GM12878 (cell line): ENCODE results near the gene TSSK3. TPM values are rescaled to one million over a fixed set of nuclear protein-coding genes. Genes with fewer than 3 reads are reported as not detected.
"Not testable (repeated sequence)": the region's sequence is repeated elsewhere in the genome, so short reads cannot be mapped to it uniquely, and the experiment has no call there.

ENCODE experiments used
- ATAC-seq: fragments of 200-7000 bp; cut with Tn5 transposase; 3 replicates; pipeline ENCODE4 v1.9.1; 2020; ENCODE audit warnings: mild to moderate bottlenecking, moderate library complexity
- BruUV-seq: library from RNA; stranded (reverse); fragments of 400-500 nt; replicated peaks from 2 replicates; lab custom pipeline; 2021; lab: Mats Ljungman, UMichigan
- CTCF ChIA-PET: fragments of 300-600 bp; sonication (Branson Sonifier 250); formaldehyde crosslinking; extraction: SDS; loops from one replicate; lab custom pipeline; 2021; ENCODE audit warnings: inconsistent platforms; lab: Yijun Ruan, JAX
- POLR2A ChIA-PET: fragments of 350-600 bp; formaldehyde crosslinking; extraction: SDS; loops from one replicate; lab custom pipeline; 2021; ENCODE audit warnings: inconsistent platforms; lab: Charles Lee
- RAD21 ChIA-PET: fragments of 300-600 bp; sonication (Branson Sonifier 250); formaldehyde crosslinking; loops from one replicate; lab custom pipeline; 2023; ENCODE audit warnings: antibody characterized with exemption; ENCODE audit not compliant: unreplicated experiment; lab: Charles Lee
- SMC1A ChIA-PET: fragments of 300-600 bp; sonication (Branson Sonifier 250); formaldehyde crosslinking; loops from one replicate; lab custom pipeline; 2023; ENCODE audit not compliant: unreplicated experiment, uncharacterized antibody; lab: Charles Lee
- DNase-seq: peaks from one replicate; pipeline ENCODE4 v3.0.0-alpha.2; 2011; ENCODE audit warnings: low read depth, low spot score
- FAIRE-seq: peaks from 3 replicates; lab custom pipeline; 2011; peaks lifted over from hg19 to GRCh38; lab: Jason Lieb, UNC
- H2AFZ ChIP-seq: 2 replicates; pipeline ENCODE4 v1.6.0; 2011; ENCODE audit warnings: low read depth, low read length, control low read depth; ENCODE audit not compliant: control insufficient read depth
- H3K27ac ChIP-seq: 2 replicates; pipeline ENCODE4 v1.5.1; 2011; ENCODE audit warnings: control low read depth; ENCODE audit not compliant: control insufficient read depth, insufficient read depth
- H3K27me3 ChIP-seq, 2 experiments: replicated peaks in 1 of 2; 2 replicates each; pipeline versions ENCODE4 v1.6.0 to v1.6.1; 2011; ENCODE audit warnings: low read length in 1 of 2; ENCODE audit not compliant: control insufficient read depth in 2 of 2, insufficient read depth in 2 of 2
- H3K36me3 ChIP-seq, 2 experiments: 2 replicates each; pipeline ENCODE4 v1.5.1; 2011; ENCODE audit warnings: low read length in 1 of 2; ENCODE audit not compliant: control insufficient read depth in 2 of 2, insufficient read depth in 2 of 2
- H3K4me1 ChIP-seq: 2 replicates; pipeline ENCODE4 v1.6.1; 2011; ENCODE audit warnings: mild to moderate bottlenecking, low read length, moderate library complexity, mixed read lengths; ENCODE audit not compliant: control insufficient read depth, insufficient read depth
- H3K4me2 ChIP-seq: 2 replicates; pipeline ENCODE4 v1.6.0; 2011; ENCODE audit warnings: control low read depth; ENCODE audit not compliant: control insufficient read depth, insufficient read depth
- H3K4me3 ChIP-seq: fragments of 200-600 bp; sonication (generic); 2 replicates; pipeline ENCODE4 v1.5.1; 2016
- H3K79me2 ChIP-seq: 2 replicates; pipeline ENCODE4 v1.6.0; 2011; ENCODE audit warnings: low read length; ENCODE audit not compliant: control insufficient read depth, insufficient read depth
- H3K9ac ChIP-seq: 2 replicates; pipeline ENCODE4 v1.8.0; 2011; ENCODE audit warnings: low read length, control low read depth, mixed read lengths; ENCODE audit not compliant: control insufficient read depth, insufficient read depth
- H3K9me3 ChIP-seq: replicated peaks from 3 replicates; pipeline ENCODE4 v1.5.1; 2011; ENCODE audit warnings: mild to moderate bottlenecking, low read length; ENCODE audit not compliant: control insufficient read depth, insufficient read depth
- H4K20me1 ChIP-seq: 2 replicates; pipeline ENCODE4 v1.6.0; 2011; ENCODE audit not compliant: control insufficient read depth, insufficient read depth
- BCLAF1 ChIP-seq: fragments of 450-650 bp; IDR thresholded peaks from 2 replicates; pipeline ENCODE4 v1.6.1; 2017; ENCODE audit warnings: antibody characterized with exemption, mild to moderate bottlenecking, moderate library complexity
- CHD1 ChIP-seq: IDR thresholded peaks from 2 replicates; pipeline ENCODE4 v1.6.1; 2012; ENCODE audit warnings: low read depth, low read length, improper control_type of control experiment
- E4F1 ChIP-seq: fragments of 450-650 bp; IDR thresholded peaks from 2 replicates; pipeline ENCODE4 v1.6.1; 2018; ENCODE audit warnings: borderline replicate concordance, mild to moderate bottlenecking; ENCODE audit not compliant: partially characterized antibody
- HDAC2 ChIP-seq: fragments of 200-600 bp; sonication (generic); IDR thresholded peaks from 2 replicates; pipeline ENCODE4 v1.6.1; 2017
- NFYA ChIP-seq: IDR thresholded peaks from 2 replicates; pipeline ENCODE4 v1.6.1; 2011; ENCODE audit warnings: low read depth, mild to moderate bottlenecking, low read length, improper control_type of control experiment, borderline replicate concordance
- PML ChIP-seq: IDR thresholded peaks from 2 replicates; pipeline ENCODE4 v1.6.1; 2012; ENCODE audit warnings: low read length, inconsistent platforms
- POLR2AphosphoS5 ChIP-seq: IDR thresholded peaks from 2 replicates; pipeline ENCODE4 v1.6.1; 2011; ENCODE audit warnings: mild to moderate bottlenecking, low read length, inconsistent platforms
- RELA ChIP-seq: fragments of 450-650 bp; IDR thresholded peaks from 2 replicates; pipeline ENCODE4 v1.8.0; 2014; ENCODE audit warnings: borderline replicate concordance; ENCODE audit not compliant: partially characterized antibody
- SMARCA5 ChIP-seq: fragments of 450-650 bp; IDR thresholded peaks from 2 replicates; pipeline ENCODE4 v1.6.1; 2017; ENCODE audit warnings: mild to moderate bottlenecking
- SRF ChIP-seq, 2 experiments: IDR thresholded peaks; 2 replicates each; pipeline ENCODE4 v1.6.1; 2011; ENCODE audit warnings: low read depth in 2 of 2, low read length in 2 of 2, mild to moderate bottlenecking in 1 of 2, moderate library complexity in 1 of 2
- WGBS: methylation state at CpG from one replicate; pipeline ENCODE4 v1.1.6; 2016; ENCODE audit warnings: low lambda C conversion rate; ENCODE audit not compliant: insufficient replicate concordance, insufficient coverage; ENCODE audit errors: missing lambda C conversion rate; 5-methylcytosine and 5-hydroxymethylcytosine counted together
- in situ Hi-C: fragments of 300-500 bp; cut with MboI; formaldehyde crosslinking; loops from 9 replicates; pipeline ENCODE4 v1.14.3; 2018; ENCODE audit warnings: mixed read lengths
- intact Hi-C: fragments of 100-400 bp; cut with micrococcal nuclease; formaldehyde crosslinking; loops from one replicate; pipeline ENCODE4 v1.14.2; 2022; ENCODE audit not compliant: unreplicated experiment
- polyA plus RNA-seq, 11 experiments: library from polyadenylated mRNA; depleted of rRNA in 4 of 11; unstranded in 6 of 11; stranded (reverse) in 5 of 11; fragments of >200 nt; fragmentation: Nextera tagmentation in 4 of 11; fragmentation: Illumina TruSeq in 1 of 11; extraction: Ambion mirVana in 4 of 11; extraction: Trizol in 1 of 11; gene quantifications; 1 replicate in 1 of 11; 2 replicates in 10 of 11; pipeline versions ENCODE4 v1.2.1 to v1.2.3, GENCODE V29; 2011 to 2016; ENCODE audit warnings: inconsistent platforms in 2 of 11, missing spikeins in 2 of 11, low read depth in 1 of 11
- total RNA-seq, 4 experiments: library from RNA; depleted of rRNA in 3 of 4; stranded (reverse); fragments of >200 nt in 3 of 4; fragmentation: Illumina TruSeq in 1 of 4; extraction: Trizol in 1 of 4; gene quantifications; 2 replicates each; pipeline versions ENCODE4 v1.2.1 to v1.2.3, GENCODE V29; 2013 to 2021
- TF ChIP-seq, protein P1 (sequence below): fragments of 450-650 bp; IDR thresholded peaks from 2 replicates; pipeline ENCODE4 v1.6.1; 2017; ENCODE audit warnings: mild to moderate bottlenecking

The TSSK3 gene
- total and polyA plus RNA-seq, 10 of the 15 experiments (the other 5 are each of a cell fraction or from before 2014, with no cell fraction given), result 0.42 to 0.82 (median 0.60) TPM

GRCh38 chr1:32394890-32395432 lies 32.6 kb downstream of the TSSK3 start (continued):
- TF ChIP-seq, protein P1, sequence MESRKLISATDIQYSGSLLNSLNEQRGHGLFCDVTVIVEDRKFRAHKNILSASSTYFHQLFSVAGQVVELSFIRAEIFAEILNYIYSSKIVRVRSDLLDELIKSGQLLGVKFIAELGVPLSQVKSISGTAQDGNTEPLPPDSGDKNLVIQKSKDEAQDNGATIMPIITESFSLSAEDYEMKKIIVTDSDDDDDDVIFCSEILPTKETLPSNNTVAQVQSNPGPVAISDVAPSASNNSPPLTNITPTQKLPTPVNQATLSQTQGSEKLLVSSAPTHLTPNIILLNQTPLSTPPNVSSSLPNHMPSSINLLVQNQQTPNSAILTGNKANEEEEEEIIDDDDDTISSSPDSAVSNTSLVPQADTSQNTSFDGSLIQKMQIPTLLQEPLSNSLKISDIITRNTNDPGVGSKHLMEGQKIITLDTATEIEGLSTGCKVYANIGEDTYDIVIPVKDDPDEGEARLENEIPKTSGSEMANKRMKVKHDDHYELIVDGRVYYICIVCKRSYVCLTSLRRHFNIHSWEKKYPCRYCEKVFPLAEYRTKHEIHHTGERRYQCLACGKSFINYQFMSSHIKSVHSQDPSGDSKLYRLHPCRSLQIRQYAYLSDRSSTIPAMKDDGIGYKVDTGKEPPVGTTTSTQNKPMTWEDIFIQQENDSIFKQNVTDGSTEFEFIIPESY, result no peak
- peak; percentile 64; the same call in 1 of the 2 replicates for TF ChIP-seq PML
- TF ChIP-seq SMARCA5, result no peak
- TF ChIP-seq CHD1, result no peak
- TF ChIP-seq POLR2AphosphoS5, result no peak; the same call in 1 of the 2 replicates
- TF ChIP-seq NFYA, result no peak
- no peak for TF ChIP-seq BCLAF1
- TF ChIP-seq E4F1, result no peak
- TF ChIP-seq SRF (IDR thresholded peaks at IDR 0.05; ENCODE audit: low read depth in 2 of 2, low read length in 2 of 2), result no peak
- no peak for TF ChIP-seq RELA
- TF ChIP-seq HDAC2, result no peak

- H3K4me2 ChIP-seq, H3K9me3 ChIP-seq, H3K4me1 ChIP-seq, in situ Hi-C loops, H3K9ac ChIP-seq, BruUV-seq, H3K4me3 ChIP-seq, intact Hi-C loops, H2AFZ ChIP-seq, FAIRE-seq, H3K27me3 ChIP-seq, H4K20me1 ChIP-seq, DNase-seq, H3K27ac ChIP-seq, ATAC-seq, H3K36me3 ChIP-seq: not testable (repeated sequence)
- ChIA-PET POLR2A (interaction anchor here (0.6 to 0.7 kb wide), 3 partner anchors 45 to 367 kb away, joined by 4 read pairs; no protein-coding TSS in a partner anchor), CTCF (interaction anchor here (0.7 kb wide), 1 partner anchor 14 kb away, joined by 3 read pairs; no protein-coding TSS in a partner anchor), RAD21 (interaction anchor here (2.3 kb wide), 1 partner anchor 60 kb away, joined by 8 read pairs; the partner anchor contains the start of gene MARCKSL1), SMC1A (interaction anchor here (1.0 to 1.9 kb wide), 2 partner anchors 15 to 17 kb away, joined by 3 to 4 read pairs; no protein-coding TSS in a partner anchor)
- peaks cover 12% of the 10 kb centered on the region for H3K79me2 ChIP-seq
- WGBS, result 51% methylated on average over 5 of the region's 5 CpGs
Measured at GRCh38 chr1:32396524-32396923, 34.2 kb downstream of the TSSK3 start.
